A673 (cell line): Measurements from ENCODE around the gene KCNC3. TPM values are rescaled to one million over a fixed set of nuclear protein-coding genes. Genes with fewer than 3 reads are reported as not detected.

ENCODE experiments used
- BruUV-seq: library from RNA; stranded (reverse); fragments of 400-500 nt; replicated peaks from 2 replicates; lab custom pipeline; 2021; lab: Mats Ljungman, UMichigan
- CTCF ChIA-PET: fragments of 300-600 bp; sonication (Branson Sonifier 250); formaldehyde crosslinking; loops from one replicate; lab custom pipeline; 2022; ENCODE audit warnings: antibody characterized with exemption; lab: Charles Lee
- POLR2A ChIA-PET: fragments of 300-600 bp; sonication (Branson Sonifier 250); formaldehyde crosslinking; loops from one replicate; lab custom pipeline; 2022; ENCODE audit warnings: antibody characterized with exemption; ENCODE audit not compliant: low non-redundant PET; lab: Charles Lee
- DNase-seq: peaks from one replicate; pipeline ENCODE4 v3.0.0-alpha.2; 2015; ENCODE audit warnings: low spot score
- H3K27ac ChIP-seq: fragments of 200-600 bp; sonication (generic); 2 replicates; pipeline ENCODE4 v1.5.1; 2016; ENCODE audit warnings: mixed run types, low read depth, mild to moderate bottlenecking, mixed read lengths, antibody characterized with exemption, low read length; ENCODE audit not compliant: poor library complexity, severe bottlenecking
- H3K27me3 ChIP-seq: fragments of 200-600 bp; sonication (generic); replicated peaks from 2 replicates; pipeline ENCODE4 v1.6.1; 2017; ENCODE audit warnings: mixed run types, low read depth, mild to moderate bottlenecking, mixed read lengths, antibody characterized with exemption, low read length; ENCODE audit not compliant: insufficient read depth, poor library complexity
- H3K36me3 ChIP-seq: fragments of 200-600 bp; sonication (generic); 2 replicates; pipeline ENCODE4 v1.6.1; 2016; ENCODE audit warnings: mixed run types, mild to moderate bottlenecking, mixed read lengths, antibody characterized with exemption, low read length; ENCODE audit not compliant: insufficient read depth, poor library complexity, severe bottlenecking
- H3K4me1 ChIP-seq: fragments of 200-600 bp; sonication (generic); 2 replicates; pipeline ENCODE4 v1.6.1; 2017; ENCODE audit warnings: mixed run types, mild to moderate bottlenecking, mixed read lengths, antibody characterized with exemption, low read length; ENCODE audit not compliant: insufficient read depth, poor library complexity, severe bottlenecking
- H3K4me3 ChIP-seq: fragments of 200-600 bp; sonication (generic); 2 replicates; pipeline ENCODE4 v1.5.1; 2016; ENCODE audit warnings: low read depth, mixed run types, mild to moderate bottlenecking, mixed read lengths, low read length; ENCODE audit not compliant: poor library complexity, severe bottlenecking
- H3K9me3 ChIP-seq: fragments of 200-600 bp; sonication (generic); 2 replicates; pipeline ENCODE4 v1.6.1; 2016; ENCODE audit warnings: mixed run types, low read depth, mild to moderate bottlenecking, mixed read lengths, antibody characterized with exemption, low read length; ENCODE audit not compliant: poor library complexity, severe bottlenecking
- CTCF ChIP-seq: fragments of 300-800, 200-600 bp; sonication (generic); conservative IDR thresholded peaks from 2 replicates; pipeline ENCODE4 v1.5.1; 2017; ENCODE audit warnings: low read depth, mild to moderate bottlenecking, antibody characterized with exemption, low read length, moderate library complexity, mixed read lengths
- EZH2 ChIP-seq: fragments of 200-600 bp; sonication (generic); IDR thresholded peaks from 2 replicates; pipeline ENCODE4 v1.6.1; 2017; ENCODE audit warnings: borderline replicate concordance, low read depth, mild to moderate bottlenecking, mixed read lengths, antibody characterized with exemption, low read length; ENCODE audit not compliant: poor library complexity, severe bottlenecking
- intact Hi-C: fragments of 100-400 bp; cut with micrococcal nuclease; formaldehyde crosslinking; loops from one replicate; pipeline ENCODE4 v1.10.0; 2022; ENCODE audit not compliant: unreplicated experiment
- total RNA-seq: library from RNA; stranded (reverse); gene quantifications from 2 replicates; pipeline ENCODE4 v1.2.3, GENCODE V29; 2021

Gene KCNC3
- total RNA-seq, 1 experiment from 2014 or later = 6.4 TPM

DNA sequence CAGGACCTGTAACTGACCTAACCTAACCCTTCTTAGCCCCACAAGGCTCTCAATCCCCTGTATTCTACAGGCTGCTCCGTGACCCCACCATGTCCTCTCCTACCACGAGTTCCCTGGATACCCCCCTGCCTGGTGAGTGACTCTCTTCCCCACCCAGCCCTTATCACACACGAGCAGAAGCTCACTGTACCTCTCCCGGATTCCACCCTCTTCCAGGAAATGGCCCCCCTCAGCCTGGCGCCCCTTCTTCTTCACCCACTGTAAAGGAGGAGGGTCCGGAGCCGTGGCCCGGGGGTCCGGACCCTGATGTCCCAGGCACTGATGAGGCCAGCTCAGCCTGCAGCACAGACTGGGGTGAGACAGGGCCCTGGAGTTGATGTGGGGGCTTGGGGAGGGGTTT is 48.3 kb upstream of the KCNC3 start:
- ChIA-PET CTCF (no interaction called here), POLR2A (interaction anchor here (1.0 kb wide), 1 partner anchor 133 kb away, joined by 3 read pairs; the partner anchor contains the start of gene JOSD2)
- intact Hi-C loops = loop anchor here (5.0 kb wide), 1 partner anchor 135 kb away; the partner anchor contains the start of genes ASPDH and JOSD2
- BruUV-seq = no TSS peak
- Histone ChIP-seq H3K9me3 (no peaks in the 10 kb centered on the region), H3K4me1 (peaks cover 8% of the 10 kb centered on the region), H3K36me3 (peaks cover 36% of the 10 kb centered on the region), H3K4me3 (no peak overlapping the region), H3K27me3 (no peaks in the 10 kb centered on the region), H3K27ac (no peak overlapping the region)
- DNase-seq = no peak
- TF ChIP-seq CTCF = no peak

GRCh38 chr19:50377051-50377461 is 47.9 kb upstream of the KCNC3 start:
- Histone ChIP-seq H3K27me3 (no peaks in the 10 kb centered on the region), H3K9me3 (no peaks in the 10 kb centered on the region), H3K4me3 (peak overlapping the region; percentile 23), H3K4me1 (peaks cover 8% of the 10 kb centered on the region), H3K36me3 (peaks cover 32% of the 10 kb centered on the region), H3K27ac (no peak overlapping the region)
- BruUV-seq = no TSS peak
- no peak for DNase-seq
- intact Hi-C loops = loop anchor here (5.0 kb wide), 1 partner anchor 135 kb away; the partner anchor contains the start of genes ASPDH and JOSD2
- POLR2A ChIA-PET = interaction anchor here (1.0 kb wide), 1 partner anchor 134 kb away, joined by 3 read pairs; the partner anchor contains the start of gene JOSD2
- no peak for TF ChIP-seq CTCF
- TF ChIP-seq EZH2 = no peak
- CTCF ChIA-PET = no interaction called here

DNA sequence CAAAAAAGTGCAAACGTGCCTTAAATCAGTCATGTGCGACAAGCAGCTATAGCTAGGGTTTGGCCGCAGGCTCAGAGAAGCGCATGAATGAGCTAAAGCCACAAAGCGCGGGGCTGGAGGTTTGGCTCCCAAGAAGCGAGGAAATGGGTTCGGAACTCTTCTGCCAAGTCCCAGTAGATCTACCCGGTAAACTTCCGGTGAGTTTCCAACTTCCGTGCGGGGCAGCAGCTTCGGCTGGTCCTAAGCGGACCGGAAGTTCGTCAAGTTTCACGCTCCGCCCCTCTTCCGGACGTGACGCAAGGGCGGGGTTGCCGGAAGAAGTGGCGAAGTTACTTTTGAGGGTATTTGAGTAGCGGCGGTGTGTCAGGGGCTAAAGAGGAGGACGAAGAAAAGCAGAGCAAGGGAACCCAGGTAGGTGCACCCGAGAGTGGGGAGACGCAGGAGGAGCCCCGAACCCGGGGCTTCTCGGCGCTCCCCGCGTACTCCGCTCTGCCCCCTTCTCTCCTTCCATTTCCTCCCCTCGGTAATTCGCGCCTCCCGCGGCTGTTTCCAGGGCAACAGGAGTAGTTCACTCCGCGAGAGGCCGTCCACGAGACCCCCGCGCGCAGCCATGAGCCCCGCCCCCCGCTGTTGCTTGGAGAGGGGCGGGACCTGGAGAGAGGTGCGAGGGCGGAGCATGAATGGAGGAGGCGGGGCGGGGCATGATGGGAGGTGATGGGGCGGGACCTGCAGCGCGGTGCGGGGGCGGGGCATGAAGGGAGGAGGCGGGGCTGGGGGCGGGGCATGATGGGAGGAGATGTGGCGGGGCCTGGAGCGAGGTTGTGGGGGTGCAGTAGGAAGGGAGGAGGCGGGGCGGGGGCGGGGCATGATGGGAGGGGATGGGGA is 47.2 kb upstream of the KCNC3 start, which contains the start of gene NR1H2:
Gene NR1H2 (plus strand): TSS at position 292 of the 885 bp plus-strand sequence. CDS start 1,149 bp downstream, outside the sequence.
- Histone ChIP-seq H3K4me3 (peak within 1 kb of the TSS; percentile 89), H3K27ac (peak within 1 kb of the TSS; percentile 100), H3K9me3 (no peaks in the 10 kb centered on the region), H3K4me1 (peaks cover 8% of the 10 kb centered on the region), H3K36me3 (peaks cover 27% of the 10 kb centered on the region), H3K27me3 (no peaks in the 10 kb centered on the region)
- intact Hi-C loops = loop anchor here (5.0 kb wide), 1 partner anchor 136 kb away; the partner anchor contains the start of genes ASPDH and JOSD2
- CTCF ChIA-PET = interaction anchor here (0.8 kb wide), 1 partner anchor 19 kb away, joined by 3 read pairs; no protein-coding TSS in a partner anchor
- no TSS peak for BruUV-seq
- POLR2A ChIA-PET = interaction anchor here (0.6 kb wide), 1 partner anchor 428 kb away, joined by 4 read pairs; no protein-coding TSS in a partner anchor
- peak; percentile 98 for DNase-seq
- TF ChIP-seq EZH2 (no peak), CTCF (no peak)
